Hepatocyte (in vitro differentiated cells): Measurements from ENCODE around the gene FBXO38. TPM values are rescaled to one million over a fixed set of nuclear protein-coding genes. Genes with fewer than 3 reads are reported as not detected.

Experiments used
- DNase-seq: peaks from one replicate; pipeline ENCODE4 v3.0.0-alpha.2; 2016; ENCODE audit warnings: low spot score
- H2AFZ ChIP-seq: fragments of 200-600 bp; sonication (generic); 2 replicates; pipeline ENCODE4 v1.6.0; 2016; ENCODE audit warnings: antibody characterized with exemption, mild to moderate bottlenecking
- H3K27ac ChIP-seq: fragments of 200-600 bp; sonication (generic); 2 replicates; pipeline ENCODE4 v1.5.1; 2016; ENCODE audit warnings: mild to moderate bottlenecking
- H3K27me3 ChIP-seq: fragments of 200-600 bp; sonication (generic); 2 replicates; pipeline ENCODE4 v1.6.1; 2016
- H3K36me3 ChIP-seq: fragments of 200-600 bp; sonication (generic); replicated peaks from 2 replicates; pipeline ENCODE4 v1.5.1; 2016; ENCODE audit warnings: low read depth; ENCODE audit not compliant: insufficient read depth
- H3K4me1 ChIP-seq: fragments of 200-600 bp; sonication (generic); 2 replicates; pipeline ENCODE4 v1.5.1; 2016; ENCODE audit warnings: mild to moderate bottlenecking, moderate library complexity; ENCODE audit not compliant: insufficient read depth
- H3K4me2 ChIP-seq: fragments of 200-600 bp; sonication (generic); 2 replicates; pipeline ENCODE4 v1.6.0; 2016
- H3K4me3 ChIP-seq: fragments of 200-600 bp; sonication (generic); 2 replicates; pipeline ENCODE4 v1.5.1; 2016; ENCODE audit warnings: mild to moderate bottlenecking
- H3K79me2 ChIP-seq: fragments of 200-600 bp; sonication (generic); 2 replicates; pipeline ENCODE4 v1.6.0; 2017; ENCODE audit warnings: mild to moderate bottlenecking
- H3K9me2 ChIP-seq: fragments of 200-600 bp; sonication (generic); replicated peaks from 2 replicates; pipeline ENCODE4 v1.6.0; 2017; ENCODE audit warnings: mild to moderate bottlenecking; ENCODE audit not compliant: insufficient read depth
- H3K9me3 ChIP-seq: fragments of 200-600 bp; sonication (generic); 2 replicates; pipeline ENCODE4 v1.5.1; 2016; ENCODE audit warnings: low read depth, mild to moderate bottlenecking
- H4K20me1 ChIP-seq: fragments of 200-600 bp; sonication (generic); 2 replicates; pipeline ENCODE4 v1.6.0; 2016; ENCODE audit warnings: mild to moderate bottlenecking; ENCODE audit not compliant: insufficient read depth, poor library complexity, severe bottlenecking
- CTCF ChIP-seq: fragments of 200-600 bp; sonication (generic); IDR thresholded peaks from 2 replicates; pipeline ENCODE4 v1.5.1; 2016; ENCODE audit warnings: antibody characterized with exemption, mild to moderate bottlenecking; ENCODE audit not compliant: poor library complexity
- EZH2 ChIP-seq: fragments of 200-600 bp; sonication (generic); IDR thresholded peaks from 2 replicates; pipeline ENCODE4 v1.6.1; 2016; ENCODE audit warnings: antibody characterized with exemption, mild to moderate bottlenecking, borderline replicate concordance
- EZH2phosphoT487 ChIP-seq: fragments of 200-600 bp; sonication (generic); IDR thresholded peaks from one replicate; pipeline ENCODE4 v1.6.1; 2018; ENCODE audit warnings: antibody characterized with exemption, mild to moderate bottlenecking, low read depth, moderate library complexity; ENCODE audit not compliant: unreplicated experiment, severe bottlenecking
- WGBS: methylation state at CpG from one replicate; pipeline ENCODE4 v1.1.6; 2016; ENCODE audit warnings: low lambda C conversion rate; ENCODE audit errors: missing lambda C conversion rate; 5-methylcytosine and 5-hydroxymethylcytosine counted together
- polyA plus RNA-seq: library from polyadenylated mRNA; unstranded; fragments of >200 nt; fragmentation: Nextera tagmentation; extraction: Ambion mirVana; gene quantifications from 2 replicates; pipeline ENCODE4 v1.2.1, GENCODE V29; 2016
- total RNA-seq: library from RNA; depleted of rRNA; stranded (reverse); fragments of >200 nt; gene quantifications from 2 replicates; pipeline ENCODE4 v1.2.3, GENCODE V29; 2014

Gene FBXO38
- total and polyA plus RNA-seq, 2 experiments from 2014 or later, result 17.9 to 48.1 TPM

GRCh38 chr5:148418511-148418910 is 34.8 kb downstream of the FBXO38 start:
- no peaks in the 10 kb centered on the region for H3K9me3 ChIP-seq
- no peak overlapping the region for H3K4me2 ChIP-seq
- H4K20me1 ChIP-seq, result no peaks in the 10 kb centered on the region
- no peak overlapping the region for H2AFZ ChIP-seq
- no peaks in the 10 kb centered on the region for H3K9me2 ChIP-seq
- no peak overlapping the region for H3K4me3 ChIP-seq
- peaks cover 4% of the 10 kb centered on the region for H3K36me3 ChIP-seq
- H3K79me2 ChIP-seq, result no peaks in the 10 kb centered on the region
- H3K27me3 ChIP-seq, result no peaks in the 10 kb centered on the region
- no peaks in the 10 kb centered on the region for H3K4me1 ChIP-seq
- H3K27ac ChIP-seq, result no peak overlapping the region
- WGBS, result 75% methylated on average over 3 of the region's 3 CpGs
- TF ChIP-seq EZH2phosphoT487, result no peak
- no peak for TF ChIP-seq CTCF
- TF ChIP-seq EZH2, result no peak
- DNase-seq, result no peak

DNA sequence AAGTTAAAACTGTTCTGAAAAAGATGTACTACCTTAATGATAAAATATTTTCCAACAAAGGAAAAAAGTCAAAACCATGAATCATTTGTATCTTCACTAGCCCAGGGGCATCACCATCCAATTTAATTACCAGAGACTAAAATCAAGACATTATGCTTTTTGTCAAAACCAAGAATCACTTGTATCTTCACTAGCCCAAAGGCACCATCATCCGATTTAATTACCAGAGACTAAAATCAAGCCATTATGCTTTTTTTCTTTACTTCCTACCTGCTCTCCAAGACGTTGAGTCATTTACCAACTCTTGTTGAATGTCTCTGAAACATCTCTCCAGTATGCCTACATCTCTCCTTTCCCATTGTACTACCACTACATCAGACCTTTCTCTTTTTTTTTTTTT is 37.9 kb downstream of the FBXO38 start:
- Histone ChIP-seq H4K20me1 (no peaks in the 10 kb centered on the region), H3K9me2 (no peaks in the 10 kb centered on the region), H3K9me3 (no peaks in the 10 kb centered on the region), H3K36me3 (no peaks in the 10 kb centered on the region), H3K4me2 (no peak overlapping the region), H3K4me3 (no peak overlapping the region), H3K4me1 (no peaks in the 10 kb centered on the region), H2AFZ (no peak overlapping the region), H3K27ac (no peak overlapping the region), H3K27me3 (no peaks in the 10 kb centered on the region), H3K79me2 (peaks cover 4% of the 10 kb centered on the region)
- WGBS, result 89% methylated on average over 2 of the region's 2 CpGs
- no peak for DNase-seq
- TF ChIP-seq EZH2, result no peak
- no peak for TF ChIP-seq EZH2phosphoT487
- TF ChIP-seq CTCF, result no peak

- Histone ChIP-seq H3K27me3 (no peaks in the 10 kb centered on the region), H3K9me3 (no peaks in the 10 kb centered on the region), H4K20me1 (no peaks in the 10 kb centered on the region), H3K4me3 (no peak overlapping the region), H3K36me3 (no peaks in the 10 kb centered on the region), H3K4me1 (no peaks in the 10 kb centered on the region), H3K4me2 (no peak overlapping the region), H2AFZ (no peak overlapping the region), H3K9me2 (no peaks in the 10 kb centered on the region), H3K27ac (no peak overlapping the region), H3K79me2 (peaks cover 4% of the 10 kb centered on the region)
- no peak for DNase-seq
- 93% methylated on average over 1 of the region's 1 CpG for WGBS
- TF ChIP-seq EZH2 (no peak), CTCF (no peak), EZH2phosphoT487 (no peak)
Measured at GRCh38 chr5:148425808-148426207, 42.0 kb downstream of the FBXO38 start.

- no peak overlapping the region for H3K4me2 ChIP-seq
Measured at GRCh38 chr5:148426514-148426913, 42.8 kb downstream of the FBXO38 start.

More at GRCh38 chr5:148426514-148426913, 42.8 kb downstream of the FBXO38 start:
- no peaks in the 10 kb centered on the region for H3K27me3 ChIP-seq
- H3K36me3 ChIP-seq, result no peaks in the 10 kb centered on the region
- no peaks in the 10 kb centered on the region for H3K9me2 ChIP-seq
- H3K4me3 ChIP-seq, result no peak overlapping the region
- DNase-seq, result no peak
- no peaks in the 10 kb centered on the region for H3K4me1 ChIP-seq
- H3K9me3 ChIP-seq, result no peaks in the 10 kb centered on the region
- H3K27ac ChIP-seq, result no peak overlapping the region
- peaks cover 4% of the 10 kb centered on the region for H3K79me2 ChIP-seq
- no peaks in the 10 kb centered on the region for H4K20me1 ChIP-seq
- no peak for TF ChIP-seq EZH2phosphoT487
- no peak for TF ChIP-seq EZH2
- no peak for TF ChIP-seq CTCF
- H2AFZ ChIP-seq, result no peak overlapping the region
